NCI-H69 (cell line): Measurements from ENCODE around the gene GABRR2.
"Not testable (repeated sequence)": the region's sequence is repeated elsewhere in the genome, so short reads cannot be mapped to it uniquely, and the experiment has no call there.

Source experiments
- DNase-seq: peaks from one replicate; lab custom pipeline; 2025; lab: John Stamatoyannopoulos, UW

GABRR2 gene

DNA sequence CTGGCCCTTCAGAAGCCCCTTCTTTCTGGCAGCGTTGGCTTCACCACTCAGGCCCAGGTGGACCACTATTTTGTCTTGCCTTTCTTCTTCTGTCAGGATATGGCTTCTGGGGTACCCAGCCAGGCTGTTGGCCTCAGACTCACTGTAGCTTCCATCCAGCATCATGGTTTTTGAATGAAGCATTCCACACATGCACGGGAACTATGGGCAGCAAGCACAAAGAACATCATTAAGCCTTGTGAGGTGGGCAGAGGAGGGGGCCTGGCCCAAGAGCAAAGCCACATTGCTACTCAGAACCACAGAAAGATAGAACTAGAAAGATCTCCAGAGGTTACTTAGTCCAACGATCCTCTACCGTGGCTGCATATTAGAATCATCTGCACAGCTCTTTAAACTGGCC is 57.3 kb downstream of the GABRR2 start:
- no peak for DNase-seq

DNA sequence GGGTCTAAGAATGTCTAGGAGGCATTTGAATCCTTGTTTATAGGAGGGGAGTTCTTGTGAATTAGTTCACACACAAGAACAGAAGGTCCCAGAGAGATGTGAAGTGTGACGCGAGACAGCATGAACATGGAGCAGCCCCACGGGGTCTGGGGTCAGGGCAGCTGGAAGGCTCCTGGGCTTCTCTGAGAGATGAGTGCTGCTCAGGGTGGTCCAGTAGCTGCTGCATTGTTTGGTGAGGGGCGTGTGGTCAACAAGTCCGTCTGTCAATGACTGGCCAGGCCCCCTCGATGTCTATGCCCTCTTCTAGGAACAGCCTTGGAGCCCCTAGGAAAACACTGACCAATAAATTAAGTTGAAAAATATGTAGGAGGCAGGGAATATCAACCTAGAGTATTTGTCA is 57.8 kb downstream of the GABRR2 start:
- no peak for DNase-seq

DNA sequence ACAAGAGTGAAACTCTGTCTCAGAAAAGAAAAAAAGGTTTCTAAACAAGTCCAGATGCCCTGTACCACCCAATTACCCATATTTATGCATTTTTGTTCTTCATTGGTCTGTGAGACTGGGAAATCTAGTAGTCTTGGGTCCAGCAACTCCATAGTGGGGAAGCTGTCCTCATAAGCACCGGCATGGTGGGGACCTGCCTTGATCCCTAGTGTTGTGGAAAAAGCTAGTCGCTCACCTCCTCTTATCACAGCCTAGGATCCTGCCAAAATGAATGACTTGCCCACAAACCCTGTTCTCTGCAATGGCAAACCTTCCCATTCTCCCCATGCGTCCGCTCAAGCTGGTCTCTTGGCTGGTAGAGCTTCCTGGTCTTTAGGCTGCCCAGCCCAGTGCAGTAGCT is 59.7 kb downstream of the GABRR2 start:
- no peak for DNase-seq

DNA sequence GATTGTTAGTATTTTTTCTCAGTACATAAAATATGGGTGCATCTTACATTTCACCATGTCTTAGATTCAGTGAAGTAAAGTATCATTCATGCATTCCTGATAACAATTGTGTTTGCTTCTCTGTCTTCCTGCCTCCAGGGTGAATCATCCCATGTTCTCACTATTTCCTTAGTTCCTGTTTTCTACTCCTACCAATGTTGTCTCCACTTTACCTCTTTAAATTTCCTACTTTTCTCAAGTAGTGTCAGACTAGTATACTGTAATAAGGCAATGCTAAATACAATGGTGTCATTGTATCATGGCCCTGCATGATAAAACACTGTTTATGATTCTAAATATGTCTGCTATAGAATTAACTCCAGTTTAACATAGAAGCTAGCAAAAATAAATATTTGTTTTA is 60.5 kb downstream of the GABRR2 start:
- DNase-seq, result no peak

DNA sequence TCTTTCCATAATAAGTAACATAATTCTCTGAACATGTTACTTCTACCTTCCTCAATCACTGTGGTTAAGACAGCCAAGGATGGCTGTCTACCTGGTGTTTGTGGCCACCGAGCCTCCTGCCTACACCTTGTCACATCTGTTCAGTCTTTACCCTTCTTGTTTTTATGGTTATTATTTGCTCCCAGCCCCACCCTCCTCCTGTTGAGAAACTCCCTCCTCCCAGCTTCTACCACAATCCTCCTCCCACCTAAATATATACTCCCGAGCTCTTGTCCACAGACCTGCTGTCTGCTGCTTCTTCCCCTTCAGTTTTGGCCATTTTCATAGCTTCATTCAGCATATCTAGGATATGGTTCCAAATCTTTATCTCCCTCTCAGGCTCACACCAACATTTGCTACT is 62.2 kb downstream of the GABRR2 start:
- peak; percentile 19 for DNase-seq

DNA sequence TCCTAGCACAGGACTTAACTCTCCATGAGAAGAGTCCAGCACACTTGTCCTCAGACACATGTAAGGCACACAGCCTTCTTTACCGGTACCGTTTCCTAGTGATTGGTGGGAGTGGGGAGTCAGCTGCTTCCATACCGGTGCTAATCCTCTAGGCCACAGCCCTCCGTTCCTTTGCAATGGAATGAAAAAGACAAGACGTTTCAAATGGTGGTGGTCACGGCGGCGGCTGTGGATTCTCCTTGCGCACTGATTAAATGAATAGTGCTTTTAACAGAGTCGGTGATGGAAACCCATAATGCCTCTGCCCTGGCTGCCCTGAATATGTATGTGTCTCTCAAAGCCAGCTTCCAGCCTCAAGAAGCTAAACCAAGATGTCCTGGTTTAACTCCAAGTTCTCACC is 63.1 kb downstream of the GABRR2 start:
- no peak for DNase-seq

DNA sequence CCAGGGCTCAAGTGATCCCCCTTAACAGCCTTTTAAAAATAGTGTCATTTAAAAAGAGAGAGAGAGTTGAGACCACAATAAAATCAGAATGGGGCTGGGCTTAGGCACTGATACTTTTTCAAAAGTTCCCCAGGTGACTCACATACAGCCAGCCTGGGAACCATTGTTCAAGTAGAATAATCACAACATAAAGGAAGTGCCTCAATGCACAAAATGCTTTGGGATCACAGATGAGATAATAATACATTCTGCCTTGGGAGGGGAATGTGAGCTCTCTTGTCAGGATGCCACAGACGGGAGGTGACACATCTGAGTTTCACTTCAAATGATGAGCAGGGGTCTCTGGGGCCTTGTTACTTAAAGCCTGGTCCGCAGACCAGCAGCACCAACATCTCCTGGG is 63.9 kb downstream of the GABRR2 start:
- no peak for DNase-seq

DNA sequence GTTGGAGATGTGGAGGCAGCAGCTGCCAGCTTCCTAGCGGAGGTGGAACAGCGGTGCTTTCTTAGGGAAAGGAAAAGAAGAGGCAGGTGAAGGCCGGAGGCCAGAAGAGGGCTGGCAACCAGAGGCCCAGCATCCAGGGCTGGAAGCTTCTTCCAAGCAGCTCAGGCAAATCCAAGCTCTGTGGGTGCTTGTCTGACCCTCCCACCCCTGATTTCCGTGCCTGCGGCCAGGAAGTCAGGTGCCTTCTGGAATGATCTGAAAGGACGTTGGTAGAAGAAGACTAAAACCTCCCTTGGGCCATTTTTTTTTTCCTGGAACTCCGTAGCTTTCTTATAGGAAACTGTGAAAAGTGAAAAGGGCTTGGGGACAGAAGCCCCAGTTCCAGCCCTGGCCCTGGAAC is 64.9 kb downstream of the GABRR2 start:
- DNase-seq, result no peak

DNA sequence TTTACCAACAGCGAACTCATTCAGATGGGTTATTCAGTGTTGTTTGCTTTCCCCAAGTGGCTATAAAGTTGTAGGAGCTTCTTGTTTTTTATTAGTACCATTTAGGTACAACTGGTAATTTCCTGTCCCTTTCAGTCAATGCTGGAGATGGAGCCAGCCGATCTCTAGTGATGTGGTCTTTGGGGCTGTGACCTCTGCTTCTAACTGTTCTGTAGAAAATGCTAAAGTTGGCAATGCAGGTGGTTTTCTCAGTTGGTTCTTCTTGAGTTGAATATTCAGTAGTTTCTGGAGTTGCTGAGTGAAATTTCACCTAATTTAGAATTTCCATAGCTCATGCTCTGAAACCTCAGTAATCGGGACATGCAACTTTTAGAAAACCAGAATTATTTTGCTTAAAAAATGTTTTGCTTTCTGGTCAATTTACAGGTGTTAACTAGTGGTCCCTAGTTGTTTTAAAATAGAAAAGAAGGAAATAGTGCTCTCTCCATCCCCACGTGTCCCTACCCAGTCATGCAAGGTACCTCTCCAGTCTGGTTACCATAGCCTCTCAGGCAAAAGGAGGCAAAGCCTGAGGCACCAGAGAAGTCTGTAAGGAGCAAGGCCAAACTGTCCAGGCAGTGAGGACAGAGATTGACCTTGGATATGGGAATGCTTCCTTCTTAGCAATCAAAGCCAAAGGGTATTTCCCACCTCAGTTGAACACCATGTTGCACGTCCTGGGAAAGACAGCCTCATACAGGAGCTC is 70.7 kb downstream of the GABRR2 start:
- DNase-seq, result no peak

DNA sequence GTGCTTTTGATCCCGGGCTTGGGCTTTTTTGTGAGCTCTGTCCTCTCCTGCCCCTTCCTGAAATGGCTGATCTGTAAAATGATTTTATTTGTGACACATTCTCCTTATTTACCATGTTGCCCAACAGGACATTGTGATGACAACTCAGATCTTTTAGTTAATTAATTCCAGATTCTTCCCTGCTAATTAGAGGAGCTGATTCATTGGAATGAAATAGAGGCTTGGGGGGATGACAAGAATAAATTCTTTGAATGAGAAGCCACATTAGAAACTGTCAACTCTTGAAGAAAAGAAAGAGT is 71.8 kb downstream of the GABRR2 start:
- DNase-seq, result no peak

DNA sequence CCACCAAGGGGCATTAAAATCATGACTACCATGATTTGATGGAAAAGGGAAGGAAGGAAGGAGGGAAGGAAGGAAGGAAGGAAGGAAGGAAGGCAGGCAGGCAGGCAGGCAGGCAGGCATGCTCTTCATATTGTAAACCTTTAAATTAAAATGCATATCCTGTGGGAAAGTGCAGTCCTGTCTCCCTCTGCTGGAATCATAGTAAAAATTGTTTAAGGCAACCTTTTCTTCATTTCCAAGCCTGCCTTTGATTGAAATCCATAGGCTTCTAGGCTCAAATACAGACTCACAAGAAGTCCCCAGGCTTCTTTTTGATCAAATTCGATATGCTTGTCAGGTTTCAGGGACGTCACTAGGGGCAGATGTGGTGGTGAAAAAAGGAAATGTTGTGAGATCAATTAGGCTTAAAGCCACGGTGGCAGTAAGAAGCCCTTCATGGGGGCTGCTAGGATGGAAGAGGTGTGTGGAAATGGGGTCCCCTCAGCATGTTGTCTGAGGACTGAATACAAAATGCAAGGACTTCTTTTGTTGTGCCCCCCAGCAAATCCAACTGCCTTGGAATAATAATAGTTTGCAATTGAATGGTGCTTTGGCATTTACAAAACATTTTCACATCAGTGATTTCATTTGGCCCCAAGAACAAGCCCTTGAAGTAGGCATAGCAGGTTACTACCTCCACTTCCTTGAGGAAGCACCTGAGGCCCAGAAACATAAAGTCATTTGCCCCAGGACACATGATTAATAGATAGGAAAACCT is 72.3 kb downstream of the GABRR2 start:
- peak; percentile 69 for DNase-seq

DNA sequence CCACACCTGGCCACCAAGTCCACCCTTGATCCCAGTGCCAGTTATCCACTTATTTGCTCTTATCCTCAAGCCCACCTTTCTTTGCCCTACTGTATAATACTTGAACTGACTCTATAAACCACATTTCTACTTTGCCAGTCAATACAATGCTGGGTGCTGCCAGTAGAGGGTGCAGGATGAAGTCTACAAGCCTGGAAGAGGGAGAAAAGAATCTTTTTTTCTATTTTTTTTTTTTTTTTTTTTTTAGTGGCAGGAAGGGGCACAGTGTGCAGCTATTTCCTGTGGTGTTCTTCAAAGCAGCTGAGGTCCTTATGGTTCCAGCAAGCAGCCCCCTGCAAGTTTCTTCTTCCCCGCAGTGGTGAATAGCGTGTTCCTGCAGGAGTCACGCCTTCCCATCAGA is 75.8 kb downstream of the GABRR2 start:
- no peak for DNase-seq

DNA sequence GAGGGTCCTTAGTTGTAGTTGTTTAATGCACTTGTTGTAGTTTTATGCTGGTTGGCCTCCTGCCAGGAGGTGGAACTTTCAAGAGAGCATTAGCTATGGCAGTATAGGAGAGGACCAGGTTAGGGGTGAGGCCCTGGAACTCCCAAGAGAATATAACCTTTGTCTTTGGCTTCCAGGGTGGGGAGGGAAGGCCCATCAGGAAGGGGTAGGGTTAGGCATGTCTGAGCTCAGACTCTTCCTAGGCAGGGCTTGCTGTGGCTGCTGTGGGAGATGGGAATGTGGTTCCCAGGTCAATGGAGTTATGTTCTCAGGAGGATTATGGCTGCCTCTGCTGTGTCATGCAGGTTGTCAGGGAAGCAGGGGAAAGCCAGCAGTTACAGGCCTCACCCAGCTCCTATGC is 77.9 kb downstream of the GABRR2 start:
- DNase-seq, result no peak

DNA sequence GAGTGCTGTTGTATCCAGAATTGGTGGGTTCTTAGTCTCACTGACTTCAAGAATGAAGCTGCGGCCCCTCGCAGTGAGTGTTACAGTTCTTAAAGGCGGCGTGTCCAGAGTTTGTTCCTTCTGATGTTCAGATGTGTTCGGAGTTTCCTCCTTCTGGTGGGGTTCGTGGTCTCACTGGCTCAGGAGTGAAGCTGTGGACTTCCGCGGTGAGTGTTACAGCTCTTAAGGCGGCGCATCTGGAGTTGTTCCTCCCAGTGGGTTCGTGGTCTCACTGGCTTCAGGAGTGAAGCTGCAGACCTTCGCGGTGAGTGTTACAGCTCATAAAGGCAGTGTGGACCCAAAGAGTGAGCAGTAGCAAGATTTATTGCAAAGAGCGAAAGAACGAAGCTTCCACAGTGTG is 81.5 kb downstream of the GABRR2 start:
- not testable (repeated sequence) for DNase-seq

DNA sequence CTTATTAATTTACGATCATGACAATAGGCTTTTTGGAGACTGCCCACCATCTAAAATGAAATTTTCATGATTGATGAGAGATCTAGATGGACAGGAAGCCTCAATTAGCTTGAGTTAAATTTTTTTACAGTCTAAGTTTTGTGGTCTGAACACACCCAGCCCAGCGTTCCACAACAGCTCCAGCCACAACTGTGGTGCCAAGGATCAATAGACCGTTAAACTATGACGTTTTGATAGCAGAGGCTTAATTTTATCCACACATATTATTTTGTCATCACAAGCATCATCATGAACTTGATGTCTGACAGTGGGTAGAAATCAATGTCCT is 92.4 kb downstream of the GABRR2 start:
- no peak for DNase-seq

DNA sequence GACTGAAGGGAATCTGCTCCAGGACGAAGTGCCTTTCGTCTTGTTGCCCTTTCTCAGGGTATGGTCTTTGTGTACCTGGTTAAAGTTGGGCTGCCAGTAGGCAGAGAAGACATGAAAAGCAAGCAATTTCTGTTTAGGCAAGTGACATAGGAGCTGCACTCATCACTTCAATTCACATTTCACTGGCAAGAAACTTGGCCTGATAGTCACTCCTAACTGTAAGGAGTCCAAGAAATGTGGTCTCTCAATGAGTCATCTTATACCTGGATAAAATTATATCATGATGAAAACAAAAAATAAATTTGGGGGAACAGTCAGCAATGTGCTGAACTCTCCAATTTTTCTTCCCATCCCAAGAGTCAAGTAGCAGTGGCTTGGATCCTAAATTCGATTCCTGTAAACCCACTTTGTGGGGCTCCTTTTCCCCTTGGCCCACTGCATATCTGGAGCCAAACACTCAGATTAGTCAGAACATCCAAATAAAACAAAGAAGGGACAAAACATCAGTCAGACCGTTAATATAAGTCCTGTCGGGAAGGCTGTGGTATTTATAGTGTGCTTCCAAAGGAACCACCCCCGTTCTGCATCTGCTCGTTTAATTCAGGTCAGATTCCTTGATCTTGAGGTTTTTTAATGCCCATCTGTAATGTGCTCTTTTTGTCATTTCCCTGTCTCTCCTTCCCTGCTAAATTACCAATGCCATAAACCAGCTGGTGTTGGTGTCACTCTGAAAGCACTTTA is 93.0 kb downstream of the GABRR2 start:
- DNase-seq, result peak; percentile 68

DNA sequence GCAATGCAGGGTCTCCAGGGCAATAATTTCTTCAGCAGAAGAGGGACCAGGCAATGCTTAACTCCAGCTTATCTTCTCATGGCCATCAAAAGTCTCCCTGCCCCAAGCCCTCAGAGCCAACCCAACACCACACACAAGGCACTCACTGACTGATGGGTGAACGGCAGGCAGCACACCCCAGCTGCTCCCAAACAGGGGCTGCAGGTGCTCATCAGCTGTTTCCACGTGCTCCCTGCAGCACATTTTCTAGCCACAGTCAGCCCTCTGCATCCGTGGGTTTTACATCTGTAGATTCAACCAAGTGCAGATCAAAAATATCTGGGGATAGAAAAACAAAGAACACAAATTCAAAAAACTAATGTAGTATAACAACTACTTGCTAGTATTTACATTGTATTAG is 94.0 kb downstream of the GABRR2 start:
- DNase-seq, result no peak

DNA sequence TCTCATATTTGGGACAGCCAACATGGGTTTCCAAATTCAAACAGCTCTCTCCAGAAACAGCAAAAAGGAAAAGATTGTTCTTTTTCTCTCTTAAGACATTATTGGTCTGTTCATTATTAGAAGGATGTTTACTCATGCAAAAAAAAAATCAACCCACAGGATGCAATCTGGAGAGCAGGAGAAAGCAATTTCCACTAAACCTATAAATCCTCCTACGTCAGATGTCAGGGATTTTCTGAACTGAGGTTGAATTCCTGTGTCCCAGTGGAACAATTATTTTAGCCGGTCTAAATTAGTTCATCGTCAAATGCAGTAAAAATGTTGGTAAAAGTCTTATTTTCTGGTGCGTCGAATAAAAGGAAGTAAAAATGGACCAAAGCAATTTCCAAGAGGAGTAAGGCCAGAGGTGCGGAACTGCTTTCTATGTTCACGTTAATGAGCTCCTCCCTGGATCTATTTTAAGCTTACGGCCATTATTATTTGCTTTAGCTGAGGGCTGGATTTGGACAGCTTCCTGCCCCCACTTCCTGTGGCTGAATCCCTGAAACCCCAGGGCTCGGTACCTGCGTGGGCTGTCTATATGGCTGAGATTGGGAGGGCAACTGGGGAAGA is 97.7 kb downstream of the GABRR2 start, which contains the start of gene GABRR1:
GABRR1 (minus strand) TSS at position 60 of the 612 bp plus-strand sequence; CDS start at position 24, 36 bp downstream.
- DNase-seq, result peak; percentile 56

DNA sequence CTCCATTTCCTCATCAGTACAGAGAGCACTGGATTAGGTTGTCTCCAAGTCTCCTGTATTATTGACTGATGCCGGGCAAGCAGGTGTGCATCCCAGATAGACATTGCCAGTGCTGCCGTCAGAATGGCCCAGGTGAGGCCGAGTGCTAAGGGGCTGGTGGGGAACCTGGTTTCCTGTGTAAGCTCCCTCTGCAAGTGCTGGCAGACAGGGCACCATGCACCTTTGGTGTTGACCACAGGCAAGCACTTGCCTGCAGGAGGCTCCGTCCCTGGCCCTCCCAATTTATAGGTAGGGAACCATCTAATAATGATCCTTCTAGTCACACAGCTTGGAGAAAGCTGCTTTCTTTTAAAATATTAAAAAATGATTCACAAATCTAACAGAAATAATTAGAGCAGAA is 98.7 kb downstream of the GABRR2 start:
- DNase-seq, result peak; percentile 22

DNA sequence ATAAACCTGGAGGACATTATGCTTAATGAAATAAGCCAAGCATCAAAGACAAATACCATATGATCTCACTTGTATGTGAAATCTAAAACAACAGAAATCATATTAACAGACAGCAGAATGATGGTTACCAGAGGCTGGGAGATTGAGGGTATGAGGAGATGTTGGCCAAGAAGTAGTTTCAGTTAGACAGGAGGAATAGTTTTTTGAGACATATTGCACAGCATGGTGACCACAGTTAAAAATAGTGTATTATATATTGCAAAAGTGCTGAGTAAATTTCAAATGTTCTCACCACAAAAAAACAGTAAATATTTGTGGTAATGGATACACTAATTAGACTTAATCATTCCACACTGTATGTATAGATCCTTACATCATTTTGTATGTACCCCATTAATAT is 99.7 kb downstream of the GABRR2 start:
- DNase-seq, result no peak

DNA sequence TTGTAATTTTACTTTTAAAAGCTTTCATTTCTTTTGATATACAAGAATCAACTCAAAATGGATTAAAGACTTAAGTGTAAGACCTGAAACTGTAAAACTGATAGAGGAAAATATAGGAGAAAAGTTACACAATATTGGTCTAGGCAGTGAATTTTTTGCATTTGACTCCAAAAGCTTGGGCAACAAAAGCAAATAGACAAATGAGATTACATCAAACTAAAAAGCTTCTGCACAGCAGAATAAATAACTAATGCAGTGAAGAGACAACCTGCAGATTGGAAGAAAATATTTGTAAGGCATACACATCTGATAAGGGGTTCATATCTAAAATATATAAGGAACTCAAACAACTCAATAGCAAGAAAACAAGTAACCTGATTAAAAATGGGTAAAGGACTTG is 100.9 kb downstream of the GABRR2 start:
- no peak for DNase-seq

DNA sequence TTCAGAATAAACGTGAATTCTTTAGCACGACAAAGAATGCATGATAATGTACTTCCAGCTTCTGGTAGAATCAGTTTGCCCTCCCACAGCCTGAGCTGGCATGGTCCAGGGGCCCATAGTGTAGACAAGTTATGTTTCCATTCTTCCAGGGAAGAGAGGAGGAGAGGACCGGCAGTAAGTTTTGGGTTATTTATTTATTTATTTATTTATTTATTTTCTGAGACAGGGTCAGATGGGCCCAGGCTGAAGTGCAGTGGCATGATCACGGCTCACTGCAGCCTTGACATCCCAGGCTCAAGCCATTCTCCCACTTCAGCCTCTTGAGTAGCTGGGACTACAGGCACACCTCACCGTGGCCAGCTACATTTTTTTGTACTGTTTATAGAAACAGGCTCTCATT is 102.6 kb downstream of the GABRR2 start:
- DNase-seq, result no peak

DNA sequence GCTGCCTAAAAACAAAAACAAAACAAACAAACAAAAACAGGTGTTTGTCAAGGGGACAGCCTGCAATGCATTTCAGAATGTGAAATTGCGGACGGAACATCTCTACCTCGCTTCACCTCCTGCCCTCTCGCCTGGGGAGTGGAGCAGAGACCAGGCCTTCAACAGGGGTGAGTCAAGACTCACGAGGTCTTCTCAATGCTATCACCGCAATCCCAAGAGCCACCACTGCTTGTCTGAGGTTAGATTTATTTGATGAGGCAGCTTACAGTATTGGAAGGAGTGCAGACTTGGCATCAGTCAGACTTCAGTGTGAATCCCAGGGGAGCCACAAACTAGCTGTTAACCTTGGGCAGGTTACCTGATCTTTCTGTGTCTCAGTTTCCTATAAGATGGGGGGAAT is 105.6 kb downstream of the GABRR2 start:
- DNase-seq, result peak; percentile 49
